Muscle layer of colon (tissue), 2 donors: ENCODE results near the gene CPSF4.
A peak's percentile ranks its signal among the peaks of the same experiment; 100 is the strongest.
"Not testable (repeated sequence)": the region's sequence is repeated elsewhere in the genome, so short reads cannot be mapped to it uniquely, and the experiment has no call there.

Experiments
- H3K27ac ChIP-seq: one replicate; pipeline ENCODE4 v1.7.0; 2013; ENCODE audit warnings: low read depth, mild to moderate bottlenecking, low read length, moderate library complexity
- H3K27me3 ChIP-seq, 2 donors: one replicate each; pipeline ENCODE4 v1.7.0; 2013; ENCODE audit warnings: low read length in 2 of 2, mild to moderate bottlenecking in 2 of 2; ENCODE audit not compliant: insufficient read depth in 2 of 2, control insufficient read depth in 1 of 2
- H3K36me3 ChIP-seq: one replicate; pipeline ENCODE4 v1.7.0; 2013; ENCODE audit warnings: mild to moderate bottlenecking, low read length; ENCODE audit not compliant: insufficient read depth
- H3K4me1 ChIP-seq: one replicate; pipeline ENCODE4 v1.7.0; 2013; ENCODE audit warnings: mild to moderate bottlenecking, low read length; ENCODE audit not compliant: insufficient read depth
- H3K4me3 ChIP-seq, 2 donors: one replicate each; pipeline ENCODE4 v1.7.0; 2013; ENCODE audit warnings: low read length in 2 of 2, low read depth in 1 of 2, mild to moderate bottlenecking in 1 of 2, moderate library complexity in 1 of 2
- H3K9ac ChIP-seq: one replicate; pipeline ENCODE4 v1.7.0; 2013; ENCODE audit warnings: low read length
- H3K9me3 ChIP-seq: one replicate; pipeline ENCODE4 v1.7.0; 2013; ENCODE audit warnings: mild to moderate bottlenecking, low read length
- donor health status: abdominal sarcoma.
- donor health status: Adenocarcinoma of cecum.

CPSF4 gene

DNA sequence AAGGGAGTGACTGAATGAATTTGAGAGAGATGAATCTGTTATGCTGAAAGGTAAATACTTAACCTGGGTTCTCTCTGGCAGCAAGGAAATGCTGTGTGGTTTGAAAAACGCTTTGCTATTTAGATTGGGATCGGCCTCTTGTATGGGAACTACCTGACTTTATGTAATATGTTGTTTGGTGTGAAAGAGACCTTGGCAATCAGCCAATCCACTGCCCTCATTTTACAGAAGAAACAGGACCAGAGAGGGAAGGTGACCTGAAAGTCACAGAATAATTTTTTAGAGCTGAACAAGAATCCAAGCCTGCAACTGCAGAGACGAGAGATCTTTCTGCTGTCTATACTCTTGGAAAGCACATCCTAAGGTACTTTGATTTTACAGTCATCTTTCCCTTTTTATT lies 28.9 kb upstream of the CPSF4 start:
- no peaks in the 10 kb centered on the region for H3K9me3 ChIP-seq
- H3K4me1 ChIP-seq = peaks cover 39% of the 10 kb centered on the region
- peak overlapping the region; percentile 98 for H3K27ac ChIP-seq
- peak overlapping the region; percentile 99 for H3K9ac ChIP-seq
- H3K36me3 ChIP-seq = peaks cover 41% of the 10 kb centered on the region
- H3K4me3 ChIP-seq = peak overlapping the region; percentile 99
- no peaks in the 10 kb centered on the region for H3K27me3 ChIP-seq

DNA sequence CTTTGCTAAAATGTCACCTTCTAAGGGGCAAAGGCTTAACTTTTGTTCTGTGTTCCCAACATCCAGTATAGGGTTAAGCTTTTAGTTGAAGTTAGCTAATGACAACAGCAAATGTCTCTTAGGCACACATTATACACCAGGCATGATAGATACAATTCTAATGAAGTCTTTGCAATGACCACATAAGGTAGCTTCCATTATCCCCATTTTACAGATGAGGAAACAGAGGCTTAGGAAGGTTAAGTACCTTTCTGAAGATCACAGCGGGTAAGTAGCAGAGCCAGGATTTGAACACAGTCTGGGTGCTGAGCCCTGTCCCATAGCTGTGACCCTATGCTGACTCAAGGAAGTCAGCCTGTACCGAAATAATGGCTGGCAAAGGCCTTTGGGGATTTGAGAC lies 28.1 kb upstream of the CPSF4 start:
- no peak overlapping the region for H3K4me3 ChIP-seq
- H3K27ac ChIP-seq = no peak overlapping the region
- H3K36me3 ChIP-seq = peaks cover 41% of the 10 kb centered on the region
- H3K27me3 ChIP-seq = no peaks in the 10 kb centered on the region
- H3K4me1 ChIP-seq = peaks cover 33% of the 10 kb centered on the region
- no peaks in the 10 kb centered on the region for H3K9me3 ChIP-seq
- H3K9ac ChIP-seq = no peak overlapping the region

DNA sequence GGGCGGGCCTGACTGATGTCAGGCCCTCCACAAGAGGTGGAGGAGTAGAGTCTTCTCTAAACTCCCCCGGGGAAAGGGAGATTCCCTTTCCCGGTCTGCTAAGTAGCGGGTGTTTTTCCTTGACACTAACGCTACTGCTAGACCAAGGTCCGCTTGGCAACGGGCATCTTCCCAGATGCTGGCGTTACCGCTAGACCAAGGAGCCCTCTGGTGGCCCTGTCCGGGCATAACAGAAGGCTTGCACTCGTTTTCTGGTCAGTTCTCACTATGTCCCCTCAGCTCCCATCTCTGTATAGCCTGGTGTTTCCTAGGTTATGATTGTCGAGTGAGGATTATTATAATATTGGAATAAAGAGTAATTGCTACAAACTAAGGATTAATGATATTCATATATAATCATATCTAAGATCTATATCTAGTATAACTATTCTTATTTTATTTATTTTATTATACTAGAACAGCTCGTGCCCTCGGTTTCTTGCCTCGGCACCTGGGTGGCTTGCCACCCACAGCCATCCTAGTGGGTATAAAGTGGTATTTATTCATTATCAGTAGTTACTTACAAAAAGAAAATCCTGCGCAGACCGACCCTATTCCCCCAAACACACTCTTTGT lies 23.1 kb upstream of the CPSF4 start:
- H3K4me3 ChIP-seq, H3K4me1 ChIP-seq, H3K27ac ChIP-seq, H3K27me3 ChIP-seq, H3K9ac ChIP-seq, H3K9me3 ChIP-seq: not testable (repeated sequence)
- peaks cover 85% of the 10 kb centered on the region for H3K36me3 ChIP-seq

DNA sequence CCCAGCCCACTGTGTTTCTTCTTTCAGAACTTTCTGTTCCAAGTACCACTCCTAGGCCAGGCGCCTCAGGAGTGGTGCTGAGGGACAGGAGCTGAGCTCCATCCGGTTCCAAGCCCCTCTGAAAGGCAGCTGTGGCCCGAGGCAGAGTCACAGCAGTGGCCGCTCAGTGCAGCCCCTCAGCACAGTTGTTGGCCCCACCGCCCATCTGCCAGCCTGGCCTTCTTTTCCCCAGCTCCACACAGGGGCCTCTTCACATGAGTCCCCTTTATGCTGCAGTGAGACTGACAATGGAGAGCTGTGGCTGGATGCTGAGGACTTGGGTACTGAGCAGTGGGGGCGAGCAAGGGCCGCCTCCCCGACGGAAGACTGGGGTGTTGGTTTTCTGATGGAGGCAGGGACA lies 20.5 kb upstream of the CPSF4 start:
- Histone ChIP-seq H3K36me3 (peaks cover 66% of the 10 kb centered on the region), H3K9ac (no peak overlapping the region), H3K4me1 (no peaks in the 10 kb centered on the region), H3K27ac (no peak overlapping the region), H3K9me3 (no peaks in the 10 kb centered on the region), H3K27me3 (no peaks in the 10 kb centered on the region), H3K4me3 (no peak overlapping the region)

DNA sequence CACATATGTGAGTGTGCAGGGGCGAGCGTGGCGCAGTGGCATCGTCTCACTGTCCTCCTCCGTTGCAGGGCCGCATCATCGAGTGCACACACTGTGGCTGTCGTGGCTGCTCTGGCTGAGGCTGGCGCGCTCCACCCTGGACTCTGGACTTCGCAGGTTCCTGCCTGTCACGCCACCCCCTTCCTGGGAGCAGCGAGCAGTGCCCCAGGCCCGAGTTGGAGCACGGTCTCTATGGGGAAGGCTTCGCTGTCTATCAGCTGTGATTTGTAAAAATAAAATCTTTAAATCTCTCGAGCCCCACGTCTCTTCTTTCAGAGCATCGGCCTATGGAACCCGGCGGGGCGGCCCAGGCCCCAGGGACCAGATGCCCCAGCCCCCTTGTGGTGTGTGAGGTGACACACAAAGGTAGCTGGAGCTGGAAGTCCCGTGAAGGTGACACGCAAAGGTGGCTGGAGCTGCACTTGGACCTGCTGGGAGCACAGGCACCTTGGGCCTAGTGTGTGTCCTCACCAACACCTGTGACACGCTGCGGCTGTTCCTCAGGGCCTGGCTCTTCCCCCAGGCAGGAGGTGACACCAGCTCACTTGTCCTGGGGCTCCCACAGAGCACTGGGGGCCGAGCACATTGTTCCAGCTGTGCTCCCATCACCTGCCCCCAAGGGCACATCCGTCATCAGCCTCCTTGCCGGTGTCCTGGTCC lies 19.3 kb upstream of the CPSF4 start:
- Histone ChIP-seq H3K4me1 (no peaks in the 10 kb centered on the region), H3K9me3 (no peaks in the 10 kb centered on the region), H3K27me3 (no peaks in the 10 kb centered on the region), H3K27ac (no peak overlapping the region), H3K36me3 (peaks cover 69% of the 10 kb centered on the region), H3K4me3 (no peak overlapping the region), H3K9ac (no peak overlapping the region)

DNA sequence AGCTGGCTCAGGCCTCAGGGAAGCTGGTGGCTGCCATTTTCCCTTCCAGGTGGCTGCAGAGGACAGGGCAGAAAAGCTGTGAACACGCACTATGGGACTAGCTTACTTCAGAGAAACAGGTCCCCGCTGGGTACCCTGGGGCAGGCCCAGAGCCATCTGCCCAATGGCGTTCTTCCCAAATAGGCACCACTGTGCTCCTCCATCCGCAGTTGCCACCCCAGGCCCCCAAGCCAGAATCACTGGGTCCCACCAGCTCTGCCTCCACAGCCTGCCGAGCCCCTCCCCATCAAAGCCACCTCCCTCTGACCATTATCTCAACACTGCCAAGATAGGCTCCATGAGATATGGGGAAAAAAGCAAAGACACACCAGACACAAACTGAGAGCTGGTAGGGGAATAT lies 18.5 kb upstream of the CPSF4 start:
- no peak overlapping the region for H3K27ac ChIP-seq
- no peaks in the 10 kb centered on the region for H3K27me3 ChIP-seq
- H3K4me3 ChIP-seq = no peak overlapping the region
- no peaks in the 10 kb centered on the region for H3K9me3 ChIP-seq
- H3K9ac ChIP-seq = no peak overlapping the region
- no peaks in the 10 kb centered on the region for H3K4me1 ChIP-seq
- peaks cover 68% of the 10 kb centered on the region for H3K36me3 ChIP-seq

DNA sequence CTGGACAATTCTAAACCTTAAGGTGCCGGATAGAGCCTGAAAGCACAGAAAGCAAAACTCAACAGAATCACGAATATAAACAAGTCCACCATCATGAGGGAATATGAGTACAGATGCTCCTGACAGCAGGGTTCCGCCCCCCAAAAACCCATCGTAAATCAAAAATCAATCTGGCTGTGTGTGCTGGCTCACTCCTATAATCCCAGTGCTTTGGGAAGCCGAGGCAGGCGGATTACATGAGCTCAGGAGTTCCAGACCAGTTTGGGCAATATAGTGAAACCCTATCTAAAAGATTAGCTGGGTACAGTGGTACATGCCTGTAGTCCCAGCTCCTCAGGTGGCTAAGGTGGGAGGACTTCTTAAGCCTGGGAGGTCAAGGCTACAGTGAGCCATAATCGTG lies 17.8 kb upstream of the CPSF4 start:
- Histone ChIP-seq H3K9ac (no peak overlapping the region), H3K4me1 (no peaks in the 10 kb centered on the region), H3K9me3 (no peaks in the 10 kb centered on the region), H3K4me3 (no peak overlapping the region), H3K27me3 (no peaks in the 10 kb centered on the region), H3K36me3 (peaks cover 67% of the 10 kb centered on the region), H3K27ac (no peak overlapping the region)

DNA sequence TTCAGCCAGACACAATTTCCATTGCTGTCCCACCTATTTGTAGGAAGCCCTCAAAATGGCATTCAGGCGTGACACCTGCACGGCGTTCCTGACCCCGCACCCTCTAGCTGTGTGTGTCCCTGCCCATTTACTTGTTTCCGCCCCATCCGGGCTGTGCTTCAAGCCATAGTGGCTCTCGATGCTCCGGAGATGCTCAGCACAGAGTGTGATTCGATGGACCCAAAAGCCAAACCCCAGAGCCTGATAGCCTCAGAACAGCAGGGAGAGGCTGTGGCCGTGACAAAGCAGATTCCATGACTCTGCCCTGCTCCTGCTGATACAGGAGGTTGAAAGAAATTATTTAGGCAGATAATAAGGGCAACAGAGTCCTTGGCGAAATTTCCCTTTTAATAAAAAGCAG lies 16.6 kb upstream of the CPSF4 start:
- H3K27ac ChIP-seq = no peak overlapping the region
- H3K4me1 ChIP-seq = no peaks in the 10 kb centered on the region
- H3K4me3 ChIP-seq = no peak overlapping the region
- H3K27me3 ChIP-seq = no peaks in the 10 kb centered on the region
- H3K9ac ChIP-seq = no peak overlapping the region
- H3K36me3 ChIP-seq = peaks cover 55% of the 10 kb centered on the region
- H3K9me3 ChIP-seq = no peaks in the 10 kb centered on the region

DNA sequence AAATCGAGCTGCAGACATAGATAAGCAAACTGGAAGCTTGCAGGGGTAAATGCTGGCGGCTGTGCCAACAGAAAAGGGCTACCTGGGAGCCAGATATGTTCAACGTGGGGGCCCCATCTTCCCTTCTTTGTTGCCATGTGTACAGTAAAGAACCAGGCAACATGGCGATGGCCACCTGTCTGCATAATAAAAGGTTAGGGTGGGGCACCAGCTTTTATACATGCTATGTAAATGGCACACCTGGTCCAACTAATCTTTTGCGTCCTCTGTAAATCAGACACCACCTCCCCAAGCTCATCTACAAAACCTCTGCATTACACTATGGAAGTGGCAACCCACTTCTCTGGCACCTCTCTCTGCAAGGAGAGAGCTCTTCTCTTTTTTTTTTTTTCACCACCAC lies 16.1 kb upstream of the CPSF4 start:
- Histone ChIP-seq H3K27ac (no peak overlapping the region), H3K27me3 (no peaks in the 10 kb centered on the region), H3K9ac (no peak overlapping the region), H3K9me3 (no peaks in the 10 kb centered on the region), H3K4me1 (no peaks in the 10 kb centered on the region), H3K4me3 (no peak overlapping the region), H3K36me3 (peaks cover 51% of the 10 kb centered on the region)

DNA sequence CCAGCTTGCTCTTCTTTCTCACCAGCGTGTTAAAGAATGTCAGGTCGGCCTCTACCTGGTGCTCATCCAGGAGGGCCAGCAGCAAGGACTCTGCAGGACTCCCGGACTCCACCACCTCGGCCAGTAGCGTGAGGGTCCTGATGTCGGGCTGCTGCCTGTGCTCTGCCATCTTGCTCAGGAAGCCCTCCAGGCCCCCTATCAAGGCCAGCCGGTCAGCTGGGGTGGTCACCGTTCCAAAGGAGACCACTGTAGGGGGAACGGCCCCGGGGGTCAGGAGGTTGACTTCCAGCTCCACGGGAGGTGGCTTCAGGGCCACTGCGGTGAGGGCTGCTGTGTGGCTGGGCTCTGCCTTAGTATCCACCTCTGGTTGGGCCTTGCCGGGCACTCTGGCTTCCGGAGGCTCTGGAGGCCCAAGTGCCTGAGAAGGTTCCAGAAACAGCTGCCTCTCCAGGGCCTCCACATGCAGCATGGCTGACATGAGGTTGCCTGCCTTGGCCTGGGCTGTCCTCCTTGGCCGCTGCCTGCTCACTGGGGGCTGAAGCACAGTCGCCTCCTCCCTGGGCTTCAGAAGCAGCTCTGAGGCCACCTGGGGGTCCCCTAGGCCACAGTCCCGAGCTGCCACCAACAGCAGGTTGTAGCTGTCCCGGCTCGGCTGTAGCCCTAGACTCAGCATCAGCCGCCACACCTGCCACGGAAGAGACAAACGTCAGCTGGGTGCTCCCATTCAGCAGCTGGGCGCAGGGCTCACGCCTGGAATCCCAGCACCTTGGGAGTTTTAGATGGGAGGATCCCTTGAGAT lies 13.6 kb upstream of the CPSF4 start:
- Histone ChIP-seq H3K9me3 (no peaks in the 10 kb centered on the region), H3K27me3 (no peaks in the 10 kb centered on the region), H3K4me3 (no peak overlapping the region), H3K4me1 (no peaks in the 10 kb centered on the region), H3K9ac (no peak overlapping the region), H3K36me3 (peaks cover 40% of the 10 kb centered on the region), H3K27ac (no peak overlapping the region)

DNA sequence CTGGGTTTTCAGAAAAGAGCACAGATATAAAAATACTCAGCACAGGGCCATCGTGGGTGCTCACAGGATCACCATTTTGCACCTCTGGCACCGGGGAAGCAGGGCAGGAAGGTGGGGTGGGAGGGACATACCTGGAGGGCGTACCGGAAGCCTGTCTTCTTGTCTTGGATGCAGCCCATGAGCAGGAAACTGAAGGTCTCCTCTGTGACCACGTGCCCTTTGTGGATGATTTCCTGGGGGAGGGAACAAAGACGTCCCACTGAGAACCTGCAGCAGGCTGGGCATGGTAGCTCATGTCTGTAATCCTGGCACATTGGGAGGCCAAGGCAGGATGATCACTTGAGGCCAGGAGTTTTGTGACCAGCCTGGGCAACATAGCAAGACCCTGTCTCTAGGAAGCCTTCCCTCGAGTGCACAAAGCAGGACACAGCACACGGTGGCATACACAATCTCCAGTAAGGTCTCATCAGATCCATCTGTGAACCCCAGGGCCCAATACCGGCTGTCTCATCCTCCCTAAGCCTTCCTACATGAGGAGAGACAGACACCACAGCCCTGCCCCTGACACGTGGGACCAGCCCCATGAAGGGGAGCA lies 9.7 kb upstream of the CPSF4 start:
- Histone ChIP-seq H3K27me3 (no peaks in the 10 kb centered on the region), H3K9me3 (no peaks in the 10 kb centered on the region), H3K4me3 (no peak overlapping the region), H3K9ac (no peak overlapping the region), H3K36me3 (peaks cover 39% of the 10 kb centered on the region), H3K4me1 (no peaks in the 10 kb centered on the region), H3K27ac (no peak overlapping the region)
